Activated T-cell treated with anti-CD3 and anti-CD28 coated beads, Interleukin-2, amount 50 U/mL, for 4 hours (primary cell): ENCODE results near the gene NCAM1. TPM values are rescaled to one million over a fixed set of nuclear protein-coding genes. Genes with fewer than 3 reads are reported as not detected.

Experiments used
- ATAC-seq, 2 donors: fragments of 200-7000 bp; cut with Tn5 transposase; one replicate each; pipeline ENCODE4 v1.10.0; 2021
- DNase-seq: peaks from one replicate; pipeline ENCODE4 v3.0.0-alpha.2; 2020
- H3K27me3 Mint-ChIP-seq: one replicate; pipeline ENCODE4 v1.8.0; 2021; ENCODE audit warnings: low read depth, mixed read lengths
- H3K36me3 Mint-ChIP-seq: one replicate; pipeline ENCODE4 v1.8.0; 2022; ENCODE audit warnings: mixed read lengths; ENCODE audit not compliant: insufficient read depth
- H3K4me1 Mint-ChIP-seq: one replicate; pipeline ENCODE4 v1.8.0; 2021; ENCODE audit warnings: low read depth, mixed read lengths
- H3K4me3 Mint-ChIP-seq: one replicate; pipeline ENCODE4 v1.8.0; 2021; ENCODE audit warnings: mild to moderate bottlenecking, moderate library complexity, mixed read lengths
- H3K9me3 Mint-ChIP-seq: one replicate; pipeline ENCODE4 v1.8.0; 2021; ENCODE audit warnings: mixed read lengths
- total RNA-seq, 3 donors: library from RNA; stranded (reverse); gene quantifications; one replicate each; pipeline ENCODE4 v1.2.1, GENCODE V29; 2021

The NCAM1 gene
- total RNA-seq, 3 donors from 2014 or later, result 0.34 to 0.73 (median 0.57) TPM

DNA sequence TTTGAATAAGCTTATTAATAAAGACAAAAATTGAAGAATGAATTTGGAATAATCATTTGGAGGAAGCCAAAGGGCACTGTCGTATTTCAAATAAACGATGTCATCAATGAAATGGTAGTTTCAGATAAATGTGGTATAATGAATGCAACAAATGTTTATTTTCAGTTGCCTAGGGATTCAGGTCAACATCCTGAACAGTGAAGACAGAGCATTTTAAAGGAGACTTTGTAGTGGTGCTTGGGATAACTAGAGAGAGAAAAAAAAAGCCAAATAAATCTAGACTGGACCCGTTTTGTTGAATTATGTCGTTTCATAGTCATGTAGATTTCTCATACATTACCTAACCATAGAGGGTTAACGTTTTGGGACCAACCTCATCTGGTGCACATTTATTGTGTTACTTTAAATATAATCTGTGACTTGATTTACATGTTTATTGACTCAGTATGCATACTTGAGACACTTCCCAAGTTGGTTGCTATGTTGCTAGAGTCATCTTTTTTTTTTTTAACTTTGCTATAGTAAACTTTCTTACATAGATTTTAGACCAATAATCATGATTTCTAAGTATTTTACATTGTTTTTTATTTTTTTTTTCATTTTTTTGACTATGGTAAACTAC is 111.1 kb downstream of the NCAM1 start:
- DNase-seq, result no peak
- no peak for ATAC-seq

DNA sequence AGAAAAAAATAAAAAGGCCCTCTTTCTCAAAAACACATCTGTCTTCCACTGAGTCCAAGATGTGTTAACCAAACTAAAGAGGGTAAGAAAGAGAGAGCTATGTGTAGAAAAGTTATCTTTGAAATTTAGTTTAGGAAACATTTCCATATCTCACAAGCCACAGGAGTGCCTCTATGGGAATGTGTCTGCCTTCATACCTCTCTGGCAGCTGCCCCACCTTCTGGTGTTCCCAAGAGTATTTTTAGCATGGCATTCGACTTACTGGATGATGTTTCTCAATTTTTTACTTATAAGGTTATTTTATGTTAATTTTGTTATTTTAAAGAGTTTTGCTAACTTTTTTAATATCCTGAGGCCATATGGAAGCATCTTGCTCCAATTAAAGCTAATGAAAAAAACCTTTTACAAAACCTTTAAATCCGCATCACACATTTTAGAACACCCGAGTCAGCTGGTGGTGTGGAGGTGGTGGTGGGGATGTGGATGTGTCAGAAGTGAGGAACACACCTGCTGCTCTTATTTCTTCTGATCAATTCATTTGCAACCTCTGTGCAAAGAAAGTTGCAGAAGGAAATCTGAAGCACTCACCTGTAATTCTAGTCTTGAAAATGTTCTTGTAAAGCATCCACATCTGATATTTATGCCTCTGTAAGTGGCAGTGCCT is 112.2 kb downstream of the NCAM1 start:
- Mint-ChIP-seq H3K9me3 (no peaks in the 10 kb centered on the region), H3K4me3 (no peak overlapping the region), H3K27me3 (no peaks in the 10 kb centered on the region), H3K36me3 (no peaks in the 10 kb centered on the region), H3K4me1 (no peaks in the 10 kb centered on the region)
- no peak for DNase-seq
- ATAC-seq, result no peak

More for the DNA sequence above, 111.1 kb downstream of the NCAM1 start:
- Mint-ChIP-seq H3K4me3 (no peak overlapping the region), H3K27me3 (no peaks in the 10 kb centered on the region), H3K4me1 (no peaks in the 10 kb centered on the region), H3K36me3 (no peaks in the 10 kb centered on the region), H3K9me3 (no peaks in the 10 kb centered on the region)

DNA sequence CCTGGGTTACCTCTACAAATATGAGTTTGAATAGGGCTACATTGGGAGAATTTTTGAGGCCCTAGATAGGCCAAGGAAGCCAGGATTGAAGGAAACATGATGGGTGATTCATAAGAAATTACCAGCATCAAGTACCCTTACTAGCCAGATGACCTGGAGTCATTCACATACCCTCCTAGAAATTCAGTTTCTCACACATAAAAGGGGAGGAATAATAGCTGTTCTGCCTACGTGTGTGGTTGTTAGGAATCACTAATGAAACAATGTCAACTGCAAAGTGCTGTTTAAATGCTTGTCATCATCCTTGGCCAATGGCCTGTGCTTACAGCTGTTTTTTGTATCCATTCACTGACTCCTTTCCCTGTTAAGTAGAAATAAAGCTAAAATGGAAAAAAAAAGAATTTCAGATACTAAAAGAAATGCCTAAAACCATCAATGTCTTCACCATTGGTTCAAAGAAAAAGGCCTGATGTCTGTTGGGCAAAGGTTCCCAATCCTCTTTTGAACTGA is 114.4 kb downstream of the NCAM1 start:
- no peaks in the 10 kb centered on the region for H3K27me3 Mint-ChIP-seq
- H3K4me3 Mint-ChIP-seq, result no peak overlapping the region

DNA sequence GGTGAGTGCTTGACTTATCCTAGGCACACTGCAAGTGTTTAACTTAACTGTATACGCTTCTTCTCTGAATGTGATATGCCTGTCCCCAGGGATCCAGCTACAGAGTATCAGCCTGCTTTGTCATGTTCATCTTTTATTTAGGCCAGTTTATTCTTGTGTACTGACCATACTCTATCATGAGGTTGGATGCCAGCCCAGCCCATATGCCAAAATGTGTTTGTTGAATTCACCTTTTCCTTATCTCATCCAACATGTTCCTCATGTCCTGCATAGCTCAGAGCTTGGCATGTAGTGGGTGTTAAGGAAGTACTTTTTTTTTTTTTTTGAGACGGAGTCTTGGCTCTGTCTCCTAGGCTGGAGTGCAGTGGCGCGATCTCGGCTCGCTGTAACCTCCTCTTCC is 116.2 kb downstream of the NCAM1 start:
- no peaks in the 10 kb centered on the region for H3K9me3 Mint-ChIP-seq

More for the DNA sequence above, 114.4 kb downstream of the NCAM1 start:
- Mint-ChIP-seq H3K9me3 (no peaks in the 10 kb centered on the region), H3K36me3 (no peaks in the 10 kb centered on the region), H3K4me1 (no peaks in the 10 kb centered on the region)
- no peak for DNase-seq
- no peak for ATAC-seq

DNA sequence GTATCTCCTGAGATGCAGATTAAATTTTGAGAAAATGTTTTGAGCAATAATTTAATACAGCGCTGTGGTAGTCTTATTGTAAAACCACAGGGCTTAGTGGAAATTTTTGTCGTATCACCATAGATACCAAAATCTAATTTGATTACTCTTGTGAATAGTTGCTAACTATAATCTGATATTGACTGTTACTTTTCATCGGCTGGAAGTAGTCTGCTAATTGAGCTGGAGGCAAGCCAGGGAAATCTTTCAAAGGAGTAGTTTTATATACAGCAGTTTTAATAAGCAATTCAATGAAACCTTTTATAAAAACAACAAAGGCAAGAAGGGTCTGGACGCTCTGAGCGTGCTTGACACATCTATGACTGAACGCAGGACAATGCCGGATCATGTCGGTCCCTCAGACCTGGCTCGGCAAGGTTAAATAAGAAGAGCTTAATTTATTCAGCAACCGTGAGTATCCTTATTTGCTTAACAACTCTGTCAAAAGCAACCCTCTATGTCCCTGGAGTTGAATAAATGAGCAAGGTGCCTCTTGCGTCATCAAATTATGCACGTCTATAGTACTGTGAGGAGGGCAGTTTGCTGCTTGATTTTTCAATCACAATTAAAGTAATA is 121.2 kb downstream of the NCAM1 start:
- no peak for DNase-seq
- Mint-ChIP-seq H3K4me3 (no peak overlapping the region), H3K9me3 (no peaks in the 10 kb centered on the region), H3K4me1 (no peaks in the 10 kb centered on the region), H3K27me3 (no peaks in the 10 kb centered on the region), H3K36me3 (no peaks in the 10 kb centered on the region)
- no peak for ATAC-seq

More for the DNA sequence above, 116.2 kb downstream of the NCAM1 start:
- ATAC-seq, result no peak
- H3K4me3 Mint-ChIP-seq, result no peak overlapping the region
- DNase-seq, result no peak
- no peaks in the 10 kb centered on the region for H3K36me3 Mint-ChIP-seq
- H3K27me3 Mint-ChIP-seq, result no peaks in the 10 kb centered on the region
- no peaks in the 10 kb centered on the region for H3K4me1 Mint-ChIP-seq

DNA sequence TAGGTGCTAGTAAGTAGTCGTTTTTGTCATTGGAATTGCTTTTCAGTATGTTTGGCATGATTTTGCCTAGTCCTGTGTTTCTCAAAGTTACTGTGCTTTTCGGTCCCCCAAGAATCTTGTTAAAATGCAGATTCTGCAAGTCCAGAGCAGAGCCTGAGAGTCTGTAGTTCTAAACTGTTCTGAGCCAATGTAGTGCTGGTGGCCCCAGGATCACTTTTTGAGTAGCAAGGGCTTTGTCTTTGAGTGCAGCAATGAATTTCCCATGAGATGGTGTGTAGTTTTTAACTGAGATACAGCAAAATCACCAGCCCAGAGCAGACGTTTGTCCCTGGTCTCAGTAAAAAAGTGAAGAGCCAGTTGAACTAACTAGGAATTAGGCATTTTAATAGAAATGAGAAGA is 122.4 kb downstream of the NCAM1 start:
- Mint-ChIP-seq H3K27me3 (no peaks in the 10 kb centered on the region), H3K36me3 (no peaks in the 10 kb centered on the region), H3K4me1 (no peaks in the 10 kb centered on the region), H3K9me3 (no peaks in the 10 kb centered on the region), H3K4me3 (no peak overlapping the region)
- DNase-seq (no peak), ATAC-seq (no peak)

DNA sequence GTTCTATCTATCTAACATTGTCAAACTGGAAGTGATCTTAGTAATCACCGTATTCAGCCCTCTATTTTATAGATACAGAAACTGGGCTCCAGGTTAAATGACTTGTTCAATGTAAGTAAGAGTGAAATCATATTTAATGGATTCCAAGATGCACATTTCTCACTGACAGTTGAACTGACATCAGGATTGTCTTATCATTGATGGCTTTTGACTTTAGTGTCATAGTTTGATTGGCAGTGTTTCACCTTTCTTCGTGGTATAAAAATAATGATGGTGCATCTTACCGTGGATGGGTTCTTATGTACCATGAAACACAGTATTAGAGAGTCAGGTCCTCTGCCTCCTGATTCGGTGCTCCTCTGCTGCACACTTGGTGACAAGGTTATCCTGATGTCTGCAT is 123.1 kb downstream of the NCAM1 start:
- no peaks in the 10 kb centered on the region for H3K36me3 Mint-ChIP-seq
- no peaks in the 10 kb centered on the region for H3K9me3 Mint-ChIP-seq
- ATAC-seq (no peak), DNase-seq (no peak)
- no peak overlapping the region for H3K4me3 Mint-ChIP-seq
- no peaks in the 10 kb centered on the region for H3K27me3 Mint-ChIP-seq
- H3K4me1 Mint-ChIP-seq, result no peaks in the 10 kb centered on the region

DNA sequence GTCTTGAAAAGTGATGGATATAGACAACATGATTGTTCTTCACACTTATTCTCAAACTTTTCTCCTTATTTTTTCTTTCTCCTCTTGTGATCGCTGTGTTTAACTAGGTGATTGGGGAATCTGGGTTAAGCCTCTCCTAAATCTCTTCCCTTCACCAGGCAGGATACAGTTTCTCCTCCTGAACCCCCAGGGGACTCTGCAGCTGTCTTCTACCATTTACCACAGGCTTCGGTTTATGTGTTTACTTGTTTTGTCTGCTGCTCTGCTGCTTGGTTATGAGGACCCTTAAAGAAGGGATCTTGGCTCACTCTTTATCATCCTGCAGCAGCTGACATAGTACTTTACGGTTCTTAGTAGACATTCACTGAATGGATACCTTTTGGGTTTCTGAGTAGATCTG is 124.2 kb downstream of the NCAM1 start:
- no peak for DNase-seq
- no peak for ATAC-seq
- H3K4me3 Mint-ChIP-seq, result no peak overlapping the region
- H3K9me3 Mint-ChIP-seq, result no peaks in the 10 kb centered on the region
- no peaks in the 10 kb centered on the region for H3K27me3 Mint-ChIP-seq
- no peaks in the 10 kb centered on the region for H3K4me1 Mint-ChIP-seq
- no peaks in the 10 kb centered on the region for H3K36me3 Mint-ChIP-seq

DNA sequence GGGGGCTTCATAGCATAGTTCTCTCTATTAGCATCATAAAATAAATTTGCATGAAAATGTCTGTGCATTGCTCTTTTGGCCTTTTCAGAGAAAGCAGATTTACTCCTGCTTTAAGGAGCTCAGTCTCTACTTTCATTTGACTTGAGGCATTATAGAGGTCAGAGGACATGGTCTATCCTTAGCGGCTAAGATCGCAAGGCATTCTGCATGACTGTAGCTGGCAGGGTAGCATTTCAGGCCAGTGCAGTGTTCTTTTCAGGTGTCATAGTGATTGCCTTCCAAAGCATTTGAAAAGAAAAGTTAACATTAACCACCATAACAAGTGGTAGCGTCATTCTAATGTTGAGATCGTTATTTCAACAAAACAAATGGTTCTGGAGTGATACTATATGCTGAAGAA is 126.5 kb downstream of the NCAM1 start:
- H3K27me3 Mint-ChIP-seq, result no peaks in the 10 kb centered on the region
- H3K36me3 Mint-ChIP-seq, result no peaks in the 10 kb centered on the region
- ATAC-seq, result no peak
- H3K4me1 Mint-ChIP-seq, result no peaks in the 10 kb centered on the region
- no peak for DNase-seq
- no peak overlapping the region for H3K4me3 Mint-ChIP-seq
- H3K9me3 Mint-ChIP-seq, result no peaks in the 10 kb centered on the region

DNA sequence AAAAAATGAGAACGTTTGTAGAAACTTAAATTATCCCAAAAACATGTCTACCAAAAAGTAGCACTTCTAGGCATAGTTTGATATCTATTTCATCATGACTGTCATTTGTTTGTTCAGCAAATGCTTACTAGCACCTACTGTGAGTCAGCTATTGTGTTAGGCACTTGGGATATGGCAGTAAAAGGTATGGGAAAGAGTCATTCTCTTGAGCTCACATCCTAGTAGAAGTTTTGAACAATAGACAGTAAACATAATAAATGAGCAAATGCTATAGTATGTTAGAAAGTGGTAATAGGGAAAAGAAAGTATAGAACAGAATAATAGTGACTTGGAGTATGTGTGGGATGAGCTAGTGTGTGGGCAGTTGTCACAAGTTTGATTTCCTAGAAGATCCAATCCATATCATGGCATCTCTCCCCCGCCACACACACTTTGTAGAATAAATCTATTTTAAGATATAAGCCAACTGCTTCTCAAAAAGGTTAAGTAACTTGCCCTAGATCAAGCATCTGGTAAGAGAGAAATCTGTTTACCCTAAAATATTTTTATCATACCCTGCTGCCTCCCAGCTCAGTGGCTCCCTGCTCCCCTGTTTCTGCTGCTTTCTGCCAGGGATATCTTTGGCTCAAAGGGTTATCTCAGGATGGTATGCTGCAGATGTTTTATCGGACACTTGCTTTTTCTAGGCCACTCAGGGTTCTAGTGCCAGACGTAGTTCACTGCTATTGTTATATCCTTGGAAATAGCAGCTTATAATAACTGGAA is 129.7 kb downstream of the NCAM1 start:
- DNase-seq (no peak), ATAC-seq (no peak)
- no peaks in the 10 kb centered on the region for H3K4me1 Mint-ChIP-seq

DNA sequence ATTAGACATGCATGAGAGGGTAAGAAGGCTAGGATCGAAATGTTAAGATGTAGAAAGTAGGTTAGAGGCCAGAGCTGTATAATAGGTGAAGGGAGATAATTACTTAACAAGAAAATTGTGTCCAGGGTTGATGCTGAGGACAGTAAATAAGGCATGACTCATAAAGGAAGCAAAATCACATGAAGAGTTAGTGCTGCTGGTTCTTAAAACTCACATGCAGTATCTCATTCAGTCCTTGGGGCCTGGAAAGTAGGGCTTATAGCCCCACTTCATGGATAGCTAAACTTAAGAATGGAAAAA is 130.2 kb downstream of the NCAM1 start:
- no peaks in the 10 kb centered on the region for H3K4me1 Mint-ChIP-seq
- no peaks in the 10 kb centered on the region for H3K9me3 Mint-ChIP-seq
- DNase-seq (no peak), ATAC-seq (no peak)
- H3K36me3 Mint-ChIP-seq, result no peaks in the 10 kb centered on the region
- no peak overlapping the region for H3K4me3 Mint-ChIP-seq
- no peaks in the 10 kb centered on the region for H3K27me3 Mint-ChIP-seq

More for the DNA sequence above, 129.7 kb downstream of the NCAM1 start:
- Mint-ChIP-seq H3K4me3 (no peak overlapping the region), H3K36me3 (no peaks in the 10 kb centered on the region), H3K27me3 (no peaks in the 10 kb centered on the region), H3K9me3 (no peaks in the 10 kb centered on the region)

DNA sequence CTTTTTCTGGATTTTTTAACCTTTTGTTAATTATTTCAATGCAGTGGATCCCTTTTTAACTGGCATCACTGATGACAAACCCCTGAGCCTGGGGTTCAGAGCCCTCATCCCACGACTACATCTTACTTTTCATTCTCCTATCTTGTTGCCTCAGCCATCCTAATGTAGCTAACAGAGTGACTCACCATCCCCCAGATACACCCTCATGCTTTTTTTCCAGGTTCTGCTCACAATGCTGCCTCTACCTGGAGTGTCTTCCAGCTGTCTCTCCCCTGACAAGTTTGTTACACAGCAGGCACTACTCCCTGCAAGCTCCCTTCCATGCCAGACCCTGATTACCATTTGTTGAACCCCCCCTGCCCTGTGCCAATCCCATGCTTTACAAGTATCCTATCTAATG is 135.4 kb downstream of the NCAM1 start:
- ATAC-seq (no peak), DNase-seq (no peak)
- Mint-ChIP-seq H3K9me3 (no peaks in the 10 kb centered on the region), H3K27me3 (peaks cover 8% of the 10 kb centered on the region), H3K4me3 (no peak overlapping the region), H3K4me1 (no peaks in the 10 kb centered on the region), H3K36me3 (no peaks in the 10 kb centered on the region)

DNA sequence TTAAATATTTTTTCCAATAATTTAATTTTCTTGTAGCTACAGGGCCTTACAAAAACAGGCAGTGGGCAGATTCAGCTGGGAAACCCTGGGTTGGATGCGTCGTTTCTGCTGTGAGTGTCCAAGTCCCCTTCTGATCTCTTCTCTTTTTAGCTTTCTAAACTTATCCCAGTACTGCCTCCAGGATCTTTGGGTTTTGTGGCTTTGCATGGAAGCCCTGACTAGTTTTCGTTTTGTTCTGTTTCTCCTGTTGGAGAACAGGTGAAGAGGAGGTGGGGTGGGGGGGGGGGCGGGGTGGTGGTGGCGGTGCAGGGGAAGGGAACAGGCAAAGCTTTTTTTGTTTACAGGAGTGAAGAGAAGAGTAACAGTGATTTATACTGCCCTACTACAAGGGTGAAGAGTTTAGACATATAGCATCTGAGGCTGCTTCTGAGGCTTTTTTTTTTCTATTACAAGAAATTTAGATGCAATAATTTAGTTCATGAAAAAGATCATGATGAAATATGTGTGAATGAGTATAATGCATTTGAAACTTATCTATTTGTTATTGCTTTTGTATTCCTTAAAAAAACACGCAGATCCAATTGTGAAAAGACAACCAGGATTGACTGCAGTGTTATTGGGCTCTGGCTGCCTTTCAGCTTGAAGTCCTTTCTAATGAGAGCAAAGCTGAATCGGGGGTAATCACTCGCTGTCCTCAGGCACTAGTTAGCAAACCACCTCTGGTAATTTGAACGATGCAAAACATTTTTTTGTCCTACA is 142.9 kb downstream of the NCAM1 start:
- H3K4me1 Mint-ChIP-seq, result no peaks in the 10 kb centered on the region
- H3K27me3 Mint-ChIP-seq, result peaks cover 18% of the 10 kb centered on the region
- H3K4me3 Mint-ChIP-seq, result no peak overlapping the region
- no peaks in the 10 kb centered on the region for H3K9me3 Mint-ChIP-seq
- DNase-seq, result no peak
- H3K36me3 Mint-ChIP-seq, result no peaks in the 10 kb centered on the region
- ATAC-seq, result no peak

DNA sequence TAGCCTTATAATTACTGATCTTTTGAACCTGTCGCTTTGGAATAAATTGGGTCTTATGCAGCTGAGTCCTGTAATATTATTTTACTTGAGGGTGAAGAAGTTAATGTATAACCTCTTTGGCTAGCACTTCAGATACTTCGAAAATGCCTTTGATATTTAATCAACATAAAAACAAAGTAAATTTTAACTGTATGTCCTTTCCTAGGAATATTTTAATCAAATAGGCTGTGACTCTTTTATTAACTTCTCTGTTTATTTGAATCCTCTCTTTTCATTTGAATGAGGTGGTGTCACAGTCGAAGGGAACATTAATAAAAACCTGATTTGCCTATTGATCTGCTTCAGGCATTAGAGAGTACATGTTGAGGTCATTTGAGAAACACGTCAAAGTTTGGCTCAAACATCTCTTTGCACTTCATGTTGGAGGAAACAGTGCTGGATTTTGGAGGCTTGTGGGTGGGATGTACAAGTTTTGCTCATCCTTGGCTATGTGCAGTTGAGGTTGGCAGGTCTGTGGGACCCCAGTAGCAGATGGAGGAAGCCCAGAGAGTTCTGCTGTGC is 143.6 kb downstream of the NCAM1 start:
- no peaks in the 10 kb centered on the region for H3K9me3 Mint-ChIP-seq
- DNase-seq, result no peak
- H3K4me3 Mint-ChIP-seq, result no peak overlapping the region
- no peaks in the 10 kb centered on the region for H3K4me1 Mint-ChIP-seq
- no peak for ATAC-seq
- H3K36me3 Mint-ChIP-seq, result no peaks in the 10 kb centered on the region
- H3K27me3 Mint-ChIP-seq, result peaks cover 18% of the 10 kb centered on the region
